Fibroblast of skin of abdomen (primary cell): Measurements from ENCODE around the gene CAMK1D.

Experiments
- DNase-seq: peaks from one replicate; pipeline ENCODE4 v3.0.0-alpha.2; 2013

CAMK1D gene

GRCh38 chr10:12774204-12774894 is 425.0 kb downstream of the CAMK1D start:
- no peak for DNase-seq

GRCh38 chr10:12777840-12778585 is 428.7 kb downstream of the CAMK1D start:
- DNase-seq, result no peak

- peak; percentile 42 for DNase-seq
These were observed 431.6 kb downstream of the CAMK1D start for GRCh38 chr10:12780634-12781601.

- DNase-seq, result no peak
These were observed 432.6 kb downstream of the CAMK1D start for GRCh38 chr10:12781976-12782375.

GRCh38 chr10:12782537-12782936 is 433.2 kb downstream of the CAMK1D start:
- peak; percentile 27 for DNase-seq

- DNase-seq, result peak; percentile 41
These were observed 433.9 kb downstream of the CAMK1D start for GRCh38 chr10:12783293-12783692.

- DNase-seq, result no peak
These were observed 435.3 kb downstream of the CAMK1D start for GRCh38 chr10:12784646-12785045.

GRCh38 chr10:12785415-12785831 is 436.1 kb downstream of the CAMK1D start:
- DNase-seq, result no peak

- DNase-seq, result no peak
These were observed 437.9 kb downstream of the CAMK1D start for GRCh38 chr10:12787297-12787696.

- DNase-seq, result no peak
These were observed 438.9 kb downstream of the CAMK1D start for GRCh38 chr10:12788277-12788676.

- DNase-seq, result no peak
These were observed 440.9 kb downstream of the CAMK1D start for GRCh38 chr10:12790270-12790669.

- DNase-seq, result no peak
These were observed 442.4 kb downstream of the CAMK1D start for GRCh38 chr10:12791728-12792127.

GRCh38 chr10:12792889-12793556 is 443.7 kb downstream of the CAMK1D start:
- no peak for DNase-seq

- no peak for DNase-seq
These were observed 446.2 kb downstream of the CAMK1D start for GRCh38 chr10:12795315-12796110.

- DNase-seq, result peak; percentile 45
These were observed 447.2 kb downstream of the CAMK1D start for GRCh38 chr10:12796401-12797160.

- no peak for DNase-seq
These were observed 448.3 kb downstream of the CAMK1D start for GRCh38 chr10:12797471-12798262.

GRCh38 chr10:12799144-12799543 is 449.8 kb downstream of the CAMK1D start:
- DNase-seq, result no peak

GRCh38 chr10:12799714-12800113 is 450.4 kb downstream of the CAMK1D start:
- no peak for DNase-seq

GRCh38 chr10:12800302-12800701 is 451.0 kb downstream of the CAMK1D start:
- DNase-seq, result no peak
